Inflammatory macrophage (primary cell): ENCODE results near the gene GNPTAB.
A peak's percentile ranks its signal among the peaks of the same experiment; 100 is the strongest.
"Not testable (repeated sequence)": the region's sequence is repeated elsewhere in the genome, so short reads cannot be mapped to it uniquely, and the experiment has no call there.

ENCODE experiments used
- DNase-seq, 2 donors: peaks; one replicate each; pipeline ENCODE4 v3.0.0-alpha.2; 2020 to 2022
- total RNA-seq, 18 experiments: gene quantifications; one replicate each; lab custom pipeline; 2026; ENCODE audit warnings: mixed read lengths in 6 of 18, inconsistent platforms in 2 of 18; lab: John Stamatoyannopoulos, UW

The GNPTAB gene
- 119 to 288 (median 193) reads per million in 18 experiments for total RNA-seq

DNA sequence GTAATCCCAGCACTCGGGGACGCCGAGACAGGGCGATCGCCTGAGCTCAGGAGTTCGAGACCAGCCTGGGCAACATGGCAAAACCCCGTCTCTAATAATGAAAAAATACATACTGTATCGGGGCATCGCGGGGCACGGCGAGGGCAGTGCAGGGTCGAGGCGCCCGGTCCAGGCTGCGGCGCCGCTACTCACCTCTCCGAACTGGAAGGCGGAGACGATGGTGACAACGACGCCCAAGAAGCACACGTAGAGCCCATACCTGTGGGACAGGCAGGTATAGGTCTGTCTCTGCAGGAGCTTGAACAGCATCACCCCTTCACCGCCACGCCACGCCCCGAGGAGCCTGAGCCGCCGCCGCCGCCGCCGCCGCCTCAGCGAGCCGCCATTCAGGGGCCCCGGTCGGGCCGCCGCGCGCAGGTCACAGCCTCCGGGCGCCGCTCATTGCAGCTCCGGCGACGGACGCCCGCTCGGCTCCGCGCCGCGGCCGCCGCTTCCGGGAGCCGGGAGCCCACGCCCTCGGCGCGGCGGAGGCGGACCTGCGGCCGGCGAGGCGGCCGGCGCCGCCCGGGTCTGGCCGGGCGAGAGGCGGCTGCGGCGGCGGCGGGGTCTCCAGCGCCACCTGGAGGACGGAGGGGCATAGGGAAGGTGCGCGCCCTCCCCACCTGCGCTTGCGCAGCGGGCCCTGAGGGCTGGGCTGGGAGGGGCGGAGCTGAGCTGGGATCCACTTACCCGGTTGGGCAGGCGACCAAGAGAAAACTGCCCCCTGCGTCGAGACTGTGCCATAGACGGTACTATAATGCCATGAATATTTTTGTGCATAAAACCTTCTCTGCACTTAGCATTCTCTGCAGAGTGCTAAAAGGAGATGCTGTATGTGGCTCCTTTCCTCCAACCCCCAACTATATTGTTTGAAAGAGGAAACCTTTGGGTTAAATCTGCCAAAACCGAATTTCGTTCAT lies at the start of gene GNPTAB:
Gene GNPTAB (minus strand): TSS at position 593 of the 959 bp plus-strand sequence. CDS start 284 bp downstream, at position 309.
- DNase-seq, result peak; percentile 94 to 96

- DNase-seq, result peak; percentile 74 to 76
Observed at GRCh38 chr12:101878243-101878821, 47.6 kb upstream of the GNPTAB start.

GRCh38 chr12:101877806-101878242 lies 47.1 kb upstream of the GNPTAB start:
- no peak for DNase-seq

DNA sequence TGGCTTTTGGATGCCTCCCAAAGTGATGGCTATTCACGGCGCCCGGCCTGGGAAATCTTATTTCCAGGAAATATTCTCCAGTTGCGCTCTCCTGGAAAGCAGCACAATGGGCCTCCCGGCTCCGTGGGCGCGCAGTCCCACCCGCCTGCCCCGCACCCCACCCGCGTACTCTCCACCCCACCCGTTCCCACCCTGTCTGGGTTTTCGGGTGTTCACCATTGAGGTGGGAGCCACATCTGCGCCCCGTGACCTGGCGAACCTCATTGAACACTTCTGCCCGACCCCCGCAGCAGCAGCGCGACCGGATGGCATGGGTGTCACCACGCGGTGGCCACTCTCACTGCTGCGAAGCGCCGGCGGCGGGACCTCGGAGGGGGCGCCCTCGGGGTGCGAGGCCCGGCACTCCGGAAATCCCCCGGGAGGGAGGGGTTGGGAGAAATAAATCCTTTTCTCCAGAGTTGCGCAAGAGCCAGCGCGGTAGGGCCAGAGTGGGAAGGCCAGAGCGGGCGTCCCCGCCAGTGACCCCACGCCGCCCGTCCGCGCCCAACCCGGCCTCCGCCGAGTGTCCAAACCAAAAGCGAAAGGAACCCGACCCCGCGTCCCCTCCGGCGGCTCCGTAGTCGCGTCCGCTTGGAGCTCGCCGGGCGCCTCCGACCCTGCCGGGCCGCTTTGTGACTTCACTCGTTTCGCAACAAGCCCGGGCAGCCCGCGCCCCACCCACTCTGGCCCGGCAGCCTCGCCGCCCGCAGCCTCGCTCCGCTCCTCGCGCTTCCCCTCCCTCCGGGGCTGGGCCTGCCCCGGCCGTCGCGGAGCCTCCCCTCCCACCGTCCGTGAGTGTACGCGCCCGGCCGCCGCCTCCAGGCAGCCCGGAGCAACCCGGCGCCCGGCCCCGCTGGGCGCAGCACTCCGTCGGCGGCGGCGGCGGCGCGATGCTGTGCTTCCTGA lies 46.4 kb upstream of the GNPTAB start, which contains the start of gene DRAM1:
Gene DRAM1 (plus strand): TSS at position 720 of the 945 bp plus-strand sequence. CDS start 210 bp downstream, at position 930.
- peak; percentile 93 to 94 for DNase-seq

- DNase-seq, result no peak
Observed at GRCh38 chr12:101876322-101876860, 45.6 kb upstream of the GNPTAB start.

- DNase-seq, result peak; percentile 48 to 76
Observed at GRCh38 chr12:101875162-101875561, 44.4 kb upstream of the GNPTAB start.

DNA sequence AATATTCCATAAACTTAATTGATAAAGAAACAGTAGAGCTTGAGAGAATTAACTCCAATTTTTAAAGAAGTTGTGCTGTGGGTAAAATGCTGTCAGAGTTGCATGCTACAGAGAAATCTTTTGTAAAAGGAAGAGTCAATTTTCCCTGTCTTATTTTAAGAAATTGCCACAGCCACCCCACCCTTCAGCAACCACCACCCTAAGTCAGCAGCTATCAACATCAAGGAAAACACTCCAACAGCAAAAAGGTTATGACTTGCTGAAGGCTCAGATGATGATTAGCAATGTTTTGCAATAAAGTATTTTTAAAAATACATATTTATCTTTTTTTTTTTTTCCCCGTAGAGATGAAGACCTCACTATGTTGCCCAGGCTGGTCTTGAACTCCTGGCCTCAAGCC lies 40.2 kb upstream of the GNPTAB start:
- DNase-seq, result peak; percentile 31 to 44

GRCh38 chr12:101867619-101868018 lies 36.9 kb upstream of the GNPTAB start:
- not testable (repeated sequence) for DNase-seq

DNA sequence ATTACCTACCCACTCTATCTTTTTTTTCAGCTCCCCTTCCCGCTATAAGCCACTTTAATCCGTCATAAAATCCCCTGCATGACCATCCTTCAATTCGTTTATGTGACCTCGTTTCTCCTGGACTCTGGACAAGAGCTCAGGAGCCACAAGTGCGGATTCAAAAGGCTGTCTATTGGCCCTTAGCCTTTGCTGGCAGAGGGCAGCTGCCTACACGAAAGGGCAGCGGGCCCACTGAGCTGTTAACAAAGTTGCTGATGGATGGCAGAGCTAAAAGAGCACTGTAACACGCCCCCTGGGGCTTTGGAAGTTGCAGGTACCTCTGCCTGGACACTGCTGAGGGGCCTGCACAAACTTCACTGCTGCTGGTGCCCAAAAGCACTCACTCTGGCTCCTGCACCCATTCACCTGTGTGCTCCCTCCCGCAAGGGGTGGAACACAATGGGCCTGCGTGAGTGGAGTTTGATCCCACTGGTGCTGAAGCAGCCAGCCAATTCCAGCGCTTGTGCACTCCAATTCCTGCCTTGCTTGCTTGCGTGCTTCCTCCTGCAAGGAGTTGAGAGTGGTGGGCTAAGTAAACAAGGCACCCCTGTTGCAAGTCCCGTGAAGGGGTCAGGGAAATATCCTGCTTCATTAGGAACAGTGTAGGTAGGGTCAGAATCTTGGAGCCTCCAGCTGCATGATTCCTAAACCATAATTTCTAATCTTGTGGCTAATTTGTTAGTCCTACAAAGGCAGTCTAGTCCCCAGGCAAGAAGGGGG lies 36.0 kb upstream of the GNPTAB start:
- DNase-seq, result no peak

GRCh38 chr12:101863981-101864380 lies 33.2 kb upstream of the GNPTAB start:
- DNase-seq, result peak; percentile 55 to 60

- DNase-seq, result no peak
Observed at GRCh38 chr12:101862245-101862644, 31.5 kb upstream of the GNPTAB start.

- DNase-seq, result not testable (repeated sequence)
Observed at GRCh38 chr12:101861688-101862087, 30.9 kb upstream of the GNPTAB start.

GRCh38 chr12:101859664-101860607 lies 29.2 kb upstream of the GNPTAB start:
- peak; percentile 54 to 79 for DNase-seq

DNA sequence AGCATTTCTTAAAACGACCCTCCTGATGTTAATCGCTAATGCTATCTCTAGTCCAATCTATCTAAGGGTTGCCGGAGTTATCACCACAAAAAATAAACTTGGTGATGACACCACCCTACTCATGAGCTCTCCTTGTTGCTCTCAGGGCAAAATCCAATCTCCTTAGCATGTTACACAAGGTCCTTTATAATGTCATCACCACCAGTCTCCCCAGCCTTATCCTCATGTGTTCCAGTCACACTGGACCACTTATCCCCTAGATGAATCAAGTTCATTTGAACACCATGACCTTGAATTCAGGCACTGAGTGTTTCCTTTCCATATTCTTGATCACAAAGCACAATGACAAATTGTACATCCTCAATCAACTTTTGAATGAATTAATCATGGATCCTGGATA lies 27.6 kb upstream of the GNPTAB start:
- DNase-seq, result peak; percentile 52 to 55

DNA sequence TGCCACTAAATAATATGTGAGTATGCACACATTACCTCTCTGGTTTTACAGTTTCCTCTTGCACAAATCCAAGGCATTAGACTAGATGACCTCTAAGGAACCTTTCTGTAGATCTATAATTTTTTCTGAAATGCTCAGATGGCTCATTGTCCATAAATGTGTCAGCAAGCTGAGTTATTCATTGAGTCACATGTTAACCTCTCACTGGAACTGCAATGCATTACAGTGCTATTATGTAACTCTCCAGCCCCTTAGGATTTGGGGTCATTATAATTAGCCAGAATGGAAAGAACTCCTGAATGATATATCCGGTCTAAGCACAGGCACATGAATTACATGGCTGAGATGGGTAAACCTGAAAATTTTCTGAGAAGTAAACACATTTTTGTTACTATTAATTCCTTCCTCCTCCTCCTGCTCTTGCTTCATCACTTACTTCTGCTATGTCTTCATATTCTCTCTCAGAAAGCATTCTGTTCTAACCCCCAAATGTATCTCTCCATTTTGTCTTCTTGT lies 26.3 kb upstream of the GNPTAB start:
- peak; percentile 74 to 82 for DNase-seq

DNA sequence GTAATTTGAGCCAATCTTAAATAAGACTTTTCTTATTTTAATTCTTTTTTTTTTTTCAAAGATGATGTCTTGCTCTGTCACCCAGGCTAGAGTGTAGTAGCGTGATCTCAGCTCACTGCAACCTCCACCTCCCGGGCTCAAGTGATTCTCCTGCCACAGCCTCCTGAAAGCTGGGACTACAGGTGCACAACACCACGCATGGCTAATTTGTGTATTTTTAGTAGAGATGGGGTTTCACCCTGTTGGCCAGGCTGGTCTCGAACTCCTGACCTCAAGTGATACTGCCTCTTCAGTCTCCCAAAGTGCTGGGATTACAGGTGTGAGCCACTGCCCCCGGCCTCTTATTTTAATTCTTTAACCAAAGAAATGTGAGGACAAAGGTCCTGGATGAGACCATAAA lies 25.9 kb upstream of the GNPTAB start:
- not testable (repeated sequence) for DNase-seq

- DNase-seq, result peak; percentile 36 to 50
Observed at GRCh38 chr12:101855976-101856375, 25.2 kb upstream of the GNPTAB start.

DNA sequence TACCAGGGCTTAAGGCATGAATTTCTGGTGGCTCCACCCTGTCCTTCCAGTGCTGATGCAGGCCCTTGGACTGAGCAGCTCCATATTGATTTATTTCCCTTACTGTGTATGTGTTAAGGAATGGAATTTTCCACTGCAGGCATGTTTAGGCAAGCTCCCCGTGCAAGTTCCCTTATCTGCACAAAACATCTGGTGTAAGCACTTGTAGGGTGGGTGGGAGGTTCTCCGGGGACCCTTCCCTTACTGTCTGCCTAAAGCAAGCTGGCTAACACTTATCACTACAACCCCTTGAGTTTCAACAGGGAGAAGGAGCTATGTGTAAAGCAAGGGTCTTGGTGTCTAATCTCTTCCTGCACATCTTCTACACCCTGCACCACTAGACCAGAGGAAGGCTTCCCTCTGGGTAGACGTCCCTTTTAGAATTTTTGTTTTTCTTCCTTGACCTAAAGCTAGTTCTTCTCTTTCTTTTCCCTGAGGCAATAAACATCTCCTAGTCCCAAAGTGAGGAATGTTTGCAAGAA lies 24.7 kb upstream of the GNPTAB start:
- peak in 1 of 2 donors; percentile 37 for DNase-seq

DNA sequence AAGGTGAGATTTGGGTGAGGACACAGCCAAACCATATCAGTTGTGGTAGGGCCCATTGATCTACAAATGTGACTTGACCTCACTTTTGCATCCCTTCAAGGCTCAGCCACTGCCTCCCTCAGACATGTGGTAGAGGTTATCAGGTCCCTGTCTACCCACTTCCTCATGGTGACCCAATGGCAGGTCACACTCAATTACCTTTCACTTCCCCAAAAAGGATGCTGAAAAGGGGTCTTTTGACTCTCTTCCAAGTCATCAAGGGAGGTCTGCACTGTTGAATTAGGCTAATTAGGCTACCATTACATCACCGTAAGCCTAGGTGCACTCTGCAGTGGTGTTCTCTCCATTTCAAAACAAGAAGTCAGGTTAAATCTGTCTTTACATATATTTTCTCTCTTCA lies 24.0 kb upstream of the GNPTAB start:
- no peak for DNase-seq
